SK-N-SH (cell line): ENCODE measurements around the gene TMEM69. TPM values are rescaled to one million over a fixed set of nuclear protein-coding genes. Genes with fewer than 3 reads are reported as not detected.

Experiments
- CTCF ChIA-PET: fragments of 300-600, 350-600 bp; formaldehyde crosslinking; extraction: SDS; loops from one replicate; lab custom pipeline; 2021; lab: Yijun Ruan, JAX
- POLR2A ChIA-PET: fragments of 350-600 bp; sonication (Branson Sonifier 250); formaldehyde crosslinking; extraction: SDS; loops from one replicate; lab custom pipeline; 2020; ENCODE audit warnings: antibody characterized with exemption, inconsistent platforms; lab: Yijun Ruan, JAX
- DNase-seq: peaks from one replicate; pipeline ENCODE4 v3.0.0; 2012
- H2AFZ ChIP-seq: fragments of 200-600 bp; sonication (generic); 2 replicates; pipeline ENCODE4 v1.8.1; 2016; ENCODE audit warnings: antibody characterized with exemption, mild to moderate bottlenecking, low read depth
- H3F3A ChIP-seq: fragments of 200-600 bp; sonication (generic); replicated peaks from 2 replicates; pipeline ENCODE3; 2016; ENCODE audit warnings: antibody characterized with exemption, mild to moderate bottlenecking; ENCODE audit not compliant: insufficient read depth
- H3K27ac ChIP-seq, 2 experiments: fragments of 200-500 bp in 1 of 2; fragments of 200-600 bp in 1 of 2; sonication (Bioruptor generic) in 1 of 2; sonication (generic), shearing (Covaris generic) in 1 of 2; 2 replicates each; pipeline versions ENCODE4 v1.5.1 to v1.6.1; 2014 to 2016; ENCODE audit warnings: low read depth in 2 of 2, inconsistent platforms in 1 of 2, low read length in 1 of 2, mild to moderate bottlenecking in 1 of 2, mixed read lengths in 1 of 2
- H3K27me3 ChIP-seq: fragments of 200-600 bp; sonication (generic), shearing (Covaris generic); 2 replicates; pipeline ENCODE4 v1.6.1; 2016; ENCODE audit warnings: mixed run types; ENCODE audit not compliant: insufficient read depth
- H3K36me3 ChIP-seq, 2 experiments: fragments of 200-500 bp in 1 of 2; fragments of 200-600 bp in 1 of 2; sonication (Bioruptor generic) in 1 of 2; sonication (generic) in 1 of 2; replicated peaks in 1 of 2; 2 replicates each; pipeline versions ENCODE3 to v1.5.1; 2014 to 2016; ENCODE audit warnings: low read length in 1 of 2, mild to moderate bottlenecking in 1 of 2; ENCODE audit not compliant: insufficient read depth in 2 of 2, control insufficient read depth in 1 of 2
- H3K4me1 ChIP-seq, 2 experiments: fragments of 200-500 bp in 1 of 2; fragments of 200-600 bp in 1 of 2; sonication (Bioruptor generic) in 1 of 2; sonication (generic), shearing (Covaris generic) in 1 of 2; 2 replicates each; pipeline versions ENCODE4 v1.5.1 to v1.6.1; 2014 to 2016; ENCODE audit warnings: low read depth in 1 of 2, low read length in 1 of 2, mixed run types in 1 of 2; ENCODE audit not compliant: insufficient read depth in 2 of 2, control insufficient read depth in 1 of 2
- H3K4me2 ChIP-seq: fragments of 200-600 bp; sonication (generic), shearing (Covaris generic); 2 replicates; pipeline ENCODE4 v1.6.1; 2017; ENCODE audit warnings: mixed run types
- H3K4me3 ChIP-seq, 2 experiments: fragments of 200-500 bp in 1 of 2; fragments of 200-600 bp in 1 of 2; sonication (Bioruptor generic) in 1 of 2; sonication (generic), shearing (Covaris generic) in 1 of 2; 2 replicates each; pipeline versions ENCODE4 v1.5.1 to v1.8.1; 2014 to 2016; ENCODE audit warnings: low read depth in 2 of 2, inconsistent platforms in 1 of 2, low read length in 1 of 2, mild to moderate bottlenecking in 1 of 2, mixed read lengths in 1 of 2, moderate library complexity in 1 of 2
- H3K79me2 ChIP-seq: fragments of 200-600 bp; sonication (generic); 2 replicates; pipeline ENCODE4 v1.8.1; 2017; ENCODE audit warnings: mild to moderate bottlenecking; ENCODE audit not compliant: insufficient read depth
- H3K9ac ChIP-seq: fragments of 200-600 bp; sonication (generic); 2 replicates; pipeline ENCODE4 v1.6.1; 2017; ENCODE audit warnings: mixed run types
- H3K9me2 ChIP-seq: fragments of 200-600 bp; sonication (generic); 2 replicates; pipeline ENCODE4 v1.6.1; 2017; ENCODE audit warnings: mixed run types
- H3K9me3 ChIP-seq: fragments of 200-600 bp; sonication (generic); 2 replicates; pipeline ENCODE4 v1.6.1; 2017; ENCODE audit warnings: mixed run types, mild to moderate bottlenecking, moderate library complexity
- H4K20me1 ChIP-seq: fragments of 200-600 bp; sonication (generic); 2 replicates; pipeline ENCODE4 v1.6.1; 2017; ENCODE audit warnings: mild to moderate bottlenecking, mixed run types; ENCODE audit not compliant: insufficient read depth
- ELF1 ChIP-seq: IDR thresholded peaks from 2 replicates; pipeline ENCODE4 v1.4.0; 2012
- EZH2phosphoT487 ChIP-seq: fragments of 200-600 bp; sonication (generic); IDR thresholded peaks from 2 replicates; pipeline ENCODE4 v1.6.1; 2017; ENCODE audit warnings: low read depth, mixed run types, mild to moderate bottlenecking, antibody characterized with exemption, moderate library complexity, borderline replicate concordance
- JUND ChIP-seq: IDR thresholded peaks from 2 replicates; pipeline ENCODE4 v1.4.0; 2012
- MXI1 ChIP-seq: IDR thresholded peaks from 2 replicates; pipeline ENCODE4 v1.6.1; 2012; ENCODE audit warnings: mild to moderate bottlenecking, low read depth, low read length, improper control_type of control experiment
- NRF1 ChIP-seq: IDR thresholded peaks from 2 replicates; pipeline ENCODE4 v1.6.1; 2012; ENCODE audit warnings: low read depth, mild to moderate bottlenecking, low read length
- PBX3 ChIP-seq: IDR thresholded peaks from 2 replicates; pipeline ENCODE4; 2012
- RAD21 ChIP-seq: IDR thresholded peaks from 2 replicates; pipeline ENCODE4 v1.6.1; 2012; ENCODE audit warnings: mild to moderate bottlenecking, low read length
- REST ChIP-seq: IDR thresholded peaks from 2 replicates; pipeline ENCODE4 v1.6.1; 2012; ENCODE audit warnings: mild to moderate bottlenecking, low read depth, low read length, moderate library complexity
- RFX5 ChIP-seq: IDR thresholded peaks from 2 replicates; pipeline ENCODE4 v1.6.1; 2012; ENCODE audit warnings: mild to moderate bottlenecking, improper control_type of control experiment, low read length
- RXRA ChIP-seq: IDR thresholded peaks from 2 replicates; pipeline ENCODE4 v1.4.0; 2012; ENCODE audit warnings: low read depth, mild to moderate bottlenecking, borderline replicate concordance
- TEAD4 ChIP-seq: IDR thresholded peaks from 2 replicates; pipeline ENCODE4 v1.4.0; 2012; ENCODE audit warnings: mild to moderate bottlenecking, borderline replicate concordance; ENCODE audit not compliant: insufficient read depth
- USF1 ChIP-seq: IDR thresholded peaks from 2 replicates; pipeline ENCODE4 v1.4.0; 2012; ENCODE audit warnings: low read depth, borderline replicate concordance
- YY1 ChIP-seq: IDR thresholded peaks from 2 replicates; pipeline ENCODE4 v1.4.0; 2012; ENCODE audit warnings: low read depth, mild to moderate bottlenecking
- ZBTB33 ChIP-seq: IDR thresholded peaks from 2 replicates; pipeline ENCODE4 v1.4.0; 2012; ENCODE audit warnings: low read depth, borderline replicate concordance
- WGBS: methylation state at CpG from one replicate; pipeline ENCODE4 v1.1.6; 2017; ENCODE audit warnings: low lambda C conversion rate; 5-methylcytosine and 5-hydroxymethylcytosine counted together
- polyA plus RNA-seq, 3 experiments: library from polyadenylated mRNA; depleted of rRNA; stranded (reverse); fragments of >200 nt; gene quantifications; 2 replicates each; pipeline ENCODE4 v1.2.3, GENCODE V29; 2012

The TMEM69 gene
- polyA plus RNA-seq, 1 of the 3 experiments (the other 2 are of a cell fraction), result 46.1 TPM

- CTCF ChIA-PET, result interaction anchor here (1.1 kb wide), 1 partner anchor 20 kb away, joined by 3 read pairs; no protein-coding TSS in a partner anchor
- Histone ChIP-seq H3K4me2 (no peak overlapping the region), H3K27ac (no peak overlapping the region), H2AFZ (no peak overlapping the region), H4K20me1 (peaks cover 99% of the 10 kb centered on the region), H3K79me2 (peaks cover 100% of the 10 kb centered on the region), H3F3A (peaks cover 8% of the 10 kb centered on the region), H3K4me3 (no peak overlapping the region), H3K9me2 (no peaks in the 10 kb centered on the region), H3K9me3 (no peaks in the 10 kb centered on the region), H3K36me3 (peaks cover 0 to 10% of the 10 kb centered on the region in 2 experiments), H3K9ac (no peak overlapping the region), H3K27me3 (no peaks in the 10 kb centered on the region), H3K4me1 (peaks cover 4 to 33% of the 10 kb centered on the region in 2 experiments; a peak in 3 of 4 replicates)
- POLR2A ChIA-PET, result interaction anchor here (0.6 to 1.2 kb wide), 2 partner anchors 11 to 509 kb away, joined by 3 to 4 read pairs; no protein-coding TSS in a partner anchor
- no peak for DNase-seq
- no peak for TF ChIP-seq NRF1
- no peak for TF ChIP-seq MXI1
- TF ChIP-seq RFX5, result no peak
- TF ChIP-seq ELF1, result no peak
- TF ChIP-seq YY1, result no peak
- TF ChIP-seq EZH2phosphoT487, result no peak
- no peak for TF ChIP-seq TEAD4
- TF ChIP-seq RXRA, result no peak
- TF ChIP-seq RAD21, result no peak
- TF ChIP-seq USF1, result no peak
- no peak for TF ChIP-seq JUND
- TF ChIP-seq PBX3, result no peak
- no peak for TF ChIP-seq ZBTB33
- TF ChIP-seq REST, result no peak
- 75% methylated on average over 3 of the region's 3 CpGs for WGBS
These were observed 10.2 kb upstream of the TMEM69 start for GRCh38 chr1:45677751-45678245.
